Measurements from ENCODE around the gene ACTL9.

ACTL9 gene

GRCh38 chr19:8684001-8684902 is 14.3 kb downstream of the ACTL9 start:
- DNase-seq (ENCODE audit: low spot score): no peak

- DNase-seq (ENCODE audit: low spot score): no peak
Observed at GRCh38 chr19:8682931-8683330, 15.7 kb downstream of the ACTL9 start.

- no peak for DNase-seq (ENCODE audit: low spot score)
Observed at GRCh38 chr19:8682472-8682871, 16.1 kb downstream of the ACTL9 start.

- no peak for DNase-seq (ENCODE audit: low spot score)
Observed at GRCh38 chr19:8681345-8682029, 17.1 kb downstream of the ACTL9 start.

- no peak for DNase-seq (ENCODE audit: low spot score)
Observed at GRCh38 chr19:8680676-8681344, 17.8 kb downstream of the ACTL9 start.

GRCh38 chr19:8678244-8678807 is 20.3 kb downstream of the ACTL9 start:
- no peak for DNase-seq (ENCODE audit: low spot score)

- no peak for DNase-seq (ENCODE audit: low spot score)
Observed at GRCh38 chr19:8675066-8675465, 23.5 kb downstream of the ACTL9 start.

GRCh38 chr19:8673276-8673891 is 25.2 kb downstream of the ACTL9 start:
- DNase-seq (ENCODE audit: low spot score): no peak

GRCh38 chr19:8666814-8667405 is 31.7 kb downstream of the ACTL9 start:
- DNase-seq (ENCODE audit: low spot score): no peak

- DNase-seq (ENCODE audit: low spot score): no peak
Observed at GRCh38 chr19:8665468-8666213, 33.0 kb downstream of the ACTL9 start.

- no peak for DNase-seq (ENCODE audit: low spot score)
Observed at GRCh38 chr19:8664671-8665057, 33.9 kb downstream of the ACTL9 start.

- DNase-seq (ENCODE audit: low spot score): no peak
Observed at GRCh38 chr19:8663920-8664670, 34.5 kb downstream of the ACTL9 start.

GRCh38 chr19:8662263-8662662 is 36.3 kb downstream of the ACTL9 start:
- DNase-seq (ENCODE audit: low spot score): no peak

GRCh38 chr19:8659905-8660304 is 38.7 kb downstream of the ACTL9 start:
- DNase-seq (ENCODE audit: low spot score): no peak

GRCh38 chr19:8657869-8658268 is 40.7 kb downstream of the ACTL9 start:
- DNase-seq (ENCODE audit: low spot score): no peak

- DNase-seq (ENCODE audit: low spot score): no peak
Observed at GRCh38 chr19:8655340-8655709, 43.3 kb downstream of the ACTL9 start.

- no peak for DNase-seq (ENCODE audit: low spot score)
Observed at GRCh38 chr19:8654591-8655339, 43.8 kb downstream of the ACTL9 start.

GRCh38 chr19:8648240-8648639 is 50.4 kb downstream of the ACTL9 start:
- no peak for DNase-seq (ENCODE audit: low spot score)

Measured in pons (tissue), 1 donor.